Limb (tissue), 2 donors: ENCODE measurements around the gene CSF2.

Source experiments
- DNase-seq, 2 donors: peaks; one replicate each; pipeline ENCODE4 v3.0.0-alpha.2; 2016; ENCODE audit errors: extremely low spot score in 2 of 2

Gene CSF2

DNA sequence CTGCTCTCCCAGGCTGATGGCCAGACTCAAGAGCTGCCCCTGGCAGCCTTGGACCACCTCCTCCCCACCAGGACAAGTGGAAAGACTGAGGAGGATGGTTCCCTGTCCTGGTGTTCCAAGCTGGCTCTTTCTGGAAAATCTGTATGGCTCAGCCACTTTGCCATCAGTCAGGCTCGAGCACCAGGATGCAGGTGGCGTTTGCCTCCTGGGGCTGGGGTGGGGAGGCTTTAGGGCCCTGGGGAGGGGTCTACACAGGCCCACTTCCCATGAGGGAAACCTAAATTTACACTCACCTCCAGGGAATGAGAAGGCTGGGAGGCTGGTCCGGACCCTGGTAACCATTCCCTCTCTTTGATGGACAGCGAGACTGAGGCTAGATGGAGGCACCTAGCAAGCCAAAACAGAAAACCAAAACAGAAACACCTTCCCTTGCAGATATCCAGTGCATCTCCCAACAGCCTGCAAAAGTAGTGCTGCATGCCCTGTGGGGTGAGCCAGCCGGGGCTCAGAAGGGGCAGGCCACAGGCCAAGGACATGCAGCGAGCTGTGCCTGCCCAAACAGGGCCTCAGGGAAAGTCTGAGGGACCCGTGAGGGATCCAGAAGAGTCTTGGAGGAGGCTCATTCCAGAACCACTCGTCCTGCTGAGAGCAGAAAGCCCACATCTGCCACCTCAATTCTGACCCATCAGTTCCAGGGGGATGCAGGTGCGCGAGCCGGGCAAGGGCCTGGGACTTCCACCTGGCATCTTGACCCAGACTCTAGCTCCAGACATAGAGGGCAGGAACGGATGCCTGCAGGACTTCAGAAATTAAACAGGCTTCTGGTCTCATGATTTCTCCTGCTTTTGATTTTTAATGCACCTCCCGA, 5.4 kb upstream of the CSF2 start:
- no peak for DNase-seq

DNA sequence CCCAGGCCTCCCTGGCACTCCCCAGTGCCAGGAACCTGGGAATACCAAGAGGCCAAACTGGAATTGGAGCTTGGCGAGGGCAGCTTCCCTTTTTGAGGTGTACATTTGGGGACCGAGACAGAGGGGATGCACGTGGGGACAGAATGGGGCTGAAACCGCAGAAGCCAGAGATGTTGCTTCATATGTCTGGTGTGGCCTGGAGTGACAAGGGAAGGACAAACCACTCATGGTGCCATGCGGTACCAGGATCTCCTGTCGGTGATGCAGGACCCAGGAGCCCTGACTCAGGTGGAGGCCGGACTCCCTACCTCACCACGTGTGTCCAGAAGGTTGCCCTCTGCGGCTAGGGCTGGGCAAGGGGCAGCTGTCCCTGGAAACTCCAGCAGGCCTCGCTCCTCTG, 4.0 kb upstream of the CSF2 start:
- no peak for DNase-seq

GRCh38 chr5:132069994-132070393, 3.6 kb upstream of the CSF2 start:
- no peak for DNase-seq

DNA sequence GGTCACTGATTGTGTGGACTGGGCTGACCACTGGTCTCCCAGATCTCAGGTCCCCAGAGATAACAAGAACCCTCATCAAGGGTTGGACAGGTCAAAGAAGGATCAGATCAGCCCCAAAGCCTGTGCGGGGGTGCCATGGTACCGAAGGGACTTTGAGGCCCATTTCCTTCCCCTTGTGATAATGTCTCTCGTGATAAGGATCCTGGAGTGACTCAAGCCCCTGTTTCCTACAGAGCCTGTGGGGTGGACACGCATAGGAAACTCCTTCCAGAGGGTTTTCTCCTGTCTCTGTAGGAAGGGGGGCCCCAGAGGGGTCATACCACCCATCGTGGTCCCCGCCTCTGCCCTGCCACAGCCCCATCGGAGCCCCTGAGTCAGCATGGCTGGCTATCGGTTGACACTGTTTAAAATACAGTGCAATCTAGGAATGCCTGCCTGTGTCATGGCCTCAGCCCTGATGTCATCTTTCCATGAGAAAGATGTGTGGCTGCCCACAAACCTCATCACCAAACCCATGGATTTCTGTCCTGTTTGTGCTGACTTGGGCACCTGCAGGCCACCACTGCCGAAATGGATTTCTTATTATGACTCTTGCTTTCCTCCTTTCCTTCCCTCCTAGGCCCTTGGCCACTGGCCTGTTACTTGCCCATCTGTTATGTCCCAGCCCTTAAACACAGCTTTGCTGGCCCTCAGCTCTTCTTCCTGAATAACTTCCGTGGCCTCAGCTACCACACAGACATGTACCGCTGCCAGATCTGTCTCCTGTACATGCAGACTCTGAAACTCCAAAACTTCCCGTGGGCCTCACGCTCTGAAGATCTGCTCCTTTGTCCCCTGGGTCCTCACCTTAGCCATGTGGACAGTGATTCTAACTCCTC, 2.9 kb upstream of the CSF2 start:
- DNase-seq = no peak

- no peak for DNase-seq
These were observed 2.3 kb upstream of the CSF2 start for GRCh38 chr5:132071338-132071707.

DNA sequence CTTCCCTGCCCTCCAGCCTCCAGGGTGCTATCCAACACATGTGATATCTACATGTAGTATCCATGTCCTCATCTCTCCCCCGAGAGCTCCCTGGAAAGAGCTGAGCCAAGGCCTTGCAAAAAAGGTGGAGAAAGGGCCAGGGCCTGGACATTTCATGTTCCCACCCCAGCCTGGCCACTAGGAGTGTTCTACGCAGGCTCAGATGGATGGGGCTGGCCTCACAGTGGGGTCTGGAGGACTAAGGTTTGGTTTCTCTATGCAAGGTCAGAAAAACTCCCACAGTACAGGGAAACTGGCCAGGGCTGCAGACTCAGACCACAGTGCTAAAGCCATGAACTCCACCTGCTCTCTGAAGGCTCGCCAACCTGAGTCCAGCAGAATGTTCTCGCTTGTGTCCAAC, 1.5 kb upstream of the CSF2 start:
- no peak for DNase-seq

DNA sequence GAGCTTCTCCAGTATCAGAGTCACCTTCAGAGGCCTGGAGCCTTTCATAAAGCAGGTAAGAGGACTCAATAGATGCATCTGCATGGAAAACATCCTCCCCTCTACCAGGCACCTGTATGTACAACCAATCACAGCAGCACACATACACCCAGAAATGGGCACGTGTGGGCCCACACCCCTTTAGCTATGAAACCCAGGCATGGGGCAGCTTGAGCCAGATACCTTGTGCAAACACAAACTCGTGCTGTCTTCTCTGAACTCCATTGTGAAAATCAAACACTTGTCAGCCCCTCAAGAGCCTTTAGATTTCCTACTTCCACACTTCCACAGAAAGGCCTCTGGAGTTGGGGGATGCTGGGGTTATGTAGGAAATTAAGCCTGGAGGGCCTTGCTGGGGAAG, 1.1 kb upstream of the CSF2 start:
- DNase-seq = no peak

DNA sequence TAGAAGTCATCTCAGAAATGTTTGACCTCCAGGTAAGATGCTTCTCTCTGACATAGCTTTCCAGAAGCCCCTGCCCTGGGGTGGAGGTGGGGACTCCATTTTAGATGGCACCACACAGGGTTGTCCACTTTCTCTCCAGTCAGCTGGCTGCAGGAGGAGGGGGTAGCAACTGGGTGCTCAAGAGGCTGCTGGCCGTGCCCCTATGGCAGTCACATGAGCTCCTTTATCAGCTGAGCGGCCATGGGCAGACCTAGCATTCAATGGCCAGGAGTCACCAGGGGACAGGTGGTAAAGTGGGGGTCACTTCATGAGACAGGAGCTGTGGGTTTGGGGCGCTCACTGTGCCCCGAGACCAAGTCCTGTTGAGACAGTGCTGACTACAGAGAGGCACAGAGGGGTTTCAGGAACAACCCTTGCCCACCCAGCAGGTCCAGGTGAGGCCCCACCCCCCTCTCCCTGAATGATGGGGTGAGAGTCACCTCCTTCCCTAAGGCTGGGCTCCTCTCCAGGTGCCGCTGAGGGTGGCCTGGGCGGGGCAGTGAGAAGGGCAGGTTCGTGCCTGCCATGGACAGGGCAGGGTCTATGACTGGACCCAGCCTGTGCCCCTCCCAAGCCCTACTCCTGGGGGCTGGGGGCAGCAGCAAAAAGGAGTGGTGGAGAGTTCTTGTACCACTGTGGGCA, 642 bp downstream of the CSF2 start:
- DNase-seq = no peak

DNA sequence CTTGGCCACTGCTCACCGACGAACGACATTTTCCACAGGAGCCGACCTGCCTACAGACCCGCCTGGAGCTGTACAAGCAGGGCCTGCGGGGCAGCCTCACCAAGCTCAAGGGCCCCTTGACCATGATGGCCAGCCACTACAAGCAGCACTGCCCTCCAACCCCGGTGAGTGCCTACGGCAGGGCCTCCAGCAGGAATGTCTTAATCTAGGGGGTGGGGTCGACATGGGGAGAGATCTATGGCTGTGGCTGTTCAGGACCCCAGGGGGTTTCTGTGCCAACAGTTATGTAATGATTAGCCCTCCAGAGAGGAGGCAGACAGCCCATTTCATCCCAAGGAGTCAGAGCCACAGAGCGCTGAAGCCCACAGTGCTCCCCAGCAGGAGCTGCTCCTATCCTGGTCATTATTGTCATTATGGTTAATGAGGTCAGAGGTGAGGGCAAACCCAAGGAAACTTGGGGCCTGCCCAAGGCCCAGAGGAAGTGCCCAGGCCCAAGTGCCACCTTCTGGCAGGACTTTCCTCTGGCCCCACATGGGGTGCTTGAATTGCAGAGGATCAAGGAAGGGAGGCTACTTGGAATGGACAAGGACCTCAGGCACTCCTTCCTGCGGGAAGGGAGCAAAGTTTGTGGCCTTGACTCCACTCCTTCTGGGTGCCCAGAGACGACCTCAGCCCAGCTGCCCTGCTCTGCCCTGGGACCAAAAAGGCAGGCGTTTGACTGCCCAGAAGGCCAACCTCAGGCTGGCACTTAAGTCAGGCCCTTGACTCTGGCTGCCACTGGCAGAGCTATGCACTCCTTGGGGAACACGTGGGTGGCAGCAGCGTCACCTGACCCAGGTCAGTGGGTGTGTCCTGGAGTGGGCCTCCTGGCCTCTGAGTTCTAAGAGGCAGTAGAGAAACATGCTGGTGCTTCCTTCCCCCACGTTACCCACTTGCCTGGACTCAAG, 1.5 kb downstream of the CSF2 start:
- no peak for DNase-seq

DNA sequence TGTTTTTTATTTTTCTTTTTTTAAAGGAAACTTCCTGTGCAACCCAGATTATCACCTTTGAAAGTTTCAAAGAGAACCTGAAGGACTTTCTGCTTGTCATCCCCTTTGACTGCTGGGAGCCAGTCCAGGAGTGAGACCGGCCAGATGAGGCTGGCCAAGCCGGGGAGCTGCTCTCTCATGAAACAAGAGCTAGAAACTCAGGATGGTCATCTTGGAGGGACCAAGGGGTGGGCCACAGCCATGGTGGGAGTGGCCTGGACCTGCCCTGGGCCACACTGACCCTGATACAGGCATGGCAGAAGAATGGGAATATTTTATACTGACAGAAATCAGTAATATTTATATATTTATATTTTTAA, 2.1 kb downstream of the CSF2 start:
- no peak for DNase-seq

DNA sequence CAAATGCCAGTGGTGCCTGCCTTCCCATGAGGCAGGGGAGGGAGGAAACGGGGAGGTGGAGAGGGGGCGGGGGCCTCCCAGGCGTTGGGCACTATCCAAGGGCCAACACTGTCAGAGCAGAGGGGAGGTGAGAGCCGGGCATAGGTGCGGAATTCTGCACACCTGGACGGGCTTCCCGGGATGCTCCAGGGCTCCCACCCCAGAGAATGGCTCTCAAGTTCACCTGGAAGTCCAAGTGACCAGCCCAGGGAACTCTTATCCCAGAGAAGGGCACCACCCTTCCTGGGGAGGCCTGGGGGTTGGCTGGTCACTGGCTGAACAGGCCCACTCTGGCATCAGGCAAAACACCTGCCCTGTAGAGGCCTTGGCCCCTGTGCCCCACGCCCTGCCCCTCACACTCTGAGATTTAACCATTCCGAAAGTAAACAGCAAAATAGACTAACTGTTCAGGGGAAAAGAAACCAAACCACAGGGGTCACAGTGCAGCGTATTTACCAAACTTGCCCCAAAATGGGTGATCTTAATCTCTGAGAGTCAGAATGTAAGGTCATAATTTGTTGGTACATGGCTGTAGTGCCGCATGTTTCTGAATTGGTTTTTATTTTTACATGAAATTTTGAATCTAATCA, 2.7 kb downstream of the CSF2 start:
- no peak for DNase-seq

- no peak for DNase-seq
These were observed 3.4 kb downstream of the CSF2 start for GRCh38 chr5:132076983-132077382.

DNA sequence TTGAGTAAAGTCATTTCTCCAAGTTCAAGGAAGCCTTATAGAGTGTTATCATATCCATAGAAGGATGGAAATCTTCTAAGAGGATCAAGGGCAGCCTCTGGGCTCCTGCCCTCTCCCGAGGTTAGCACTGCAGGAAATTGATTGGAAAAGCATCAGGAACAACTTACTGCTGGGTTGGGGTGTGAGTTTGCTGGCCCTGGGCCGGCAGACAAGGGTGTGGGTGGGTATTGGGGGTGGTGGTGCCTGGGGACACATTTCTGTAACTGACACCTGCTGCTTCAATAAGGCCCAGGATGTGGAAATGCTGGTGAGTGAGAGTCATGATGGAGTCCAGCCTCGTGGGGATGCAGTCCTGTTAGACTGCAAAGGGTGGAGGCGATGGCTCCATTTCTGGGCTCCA, 5.5 kb downstream of the CSF2 start:
- DNase-seq = no peak

DNA sequence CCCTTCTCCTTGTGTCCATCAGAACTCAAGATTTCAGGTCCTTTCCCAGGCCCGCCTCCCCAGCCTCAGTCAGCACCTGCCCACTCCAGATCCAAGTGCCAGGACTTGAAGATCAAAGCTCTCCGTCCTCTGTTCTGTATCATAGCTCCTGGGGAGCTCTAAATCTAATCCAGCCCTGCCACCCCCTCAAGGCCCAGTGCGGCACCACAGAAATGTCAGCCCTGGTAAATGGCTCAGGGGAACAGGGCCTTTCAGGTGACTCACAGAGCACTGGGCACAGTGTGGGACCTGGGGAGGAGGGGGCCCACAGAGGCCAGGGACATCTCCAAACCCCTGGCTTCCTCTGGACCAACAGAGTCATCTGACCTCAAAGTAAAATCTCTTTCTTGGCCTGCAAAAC, 6.0 kb downstream of the CSF2 start:
- DNase-seq = no peak

- no peak for DNase-seq
These were observed 7.0 kb downstream of the CSF2 start for GRCh38 chr5:132080595-132080994.

DNA sequence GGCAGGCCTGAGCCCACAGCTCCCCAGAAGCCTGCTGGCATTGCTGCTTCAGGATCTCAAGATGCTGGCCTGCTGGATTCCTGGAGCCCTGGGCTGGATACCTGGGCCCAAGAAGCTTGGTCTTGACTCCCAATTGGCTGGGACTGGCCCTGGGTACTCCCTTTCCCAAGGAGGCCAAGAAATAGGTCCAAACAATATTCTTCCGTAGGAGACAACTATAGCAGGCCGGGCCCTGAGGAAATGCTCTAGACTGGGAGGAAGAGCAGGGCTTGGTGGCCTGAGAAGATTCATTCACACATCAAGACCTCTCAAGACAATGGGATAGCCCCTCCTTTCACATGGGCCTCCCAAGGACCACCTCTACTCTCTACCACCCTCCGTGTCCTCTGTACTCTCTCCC, 7.9 kb downstream of the CSF2 start:
- DNase-seq = no peak

DNA sequence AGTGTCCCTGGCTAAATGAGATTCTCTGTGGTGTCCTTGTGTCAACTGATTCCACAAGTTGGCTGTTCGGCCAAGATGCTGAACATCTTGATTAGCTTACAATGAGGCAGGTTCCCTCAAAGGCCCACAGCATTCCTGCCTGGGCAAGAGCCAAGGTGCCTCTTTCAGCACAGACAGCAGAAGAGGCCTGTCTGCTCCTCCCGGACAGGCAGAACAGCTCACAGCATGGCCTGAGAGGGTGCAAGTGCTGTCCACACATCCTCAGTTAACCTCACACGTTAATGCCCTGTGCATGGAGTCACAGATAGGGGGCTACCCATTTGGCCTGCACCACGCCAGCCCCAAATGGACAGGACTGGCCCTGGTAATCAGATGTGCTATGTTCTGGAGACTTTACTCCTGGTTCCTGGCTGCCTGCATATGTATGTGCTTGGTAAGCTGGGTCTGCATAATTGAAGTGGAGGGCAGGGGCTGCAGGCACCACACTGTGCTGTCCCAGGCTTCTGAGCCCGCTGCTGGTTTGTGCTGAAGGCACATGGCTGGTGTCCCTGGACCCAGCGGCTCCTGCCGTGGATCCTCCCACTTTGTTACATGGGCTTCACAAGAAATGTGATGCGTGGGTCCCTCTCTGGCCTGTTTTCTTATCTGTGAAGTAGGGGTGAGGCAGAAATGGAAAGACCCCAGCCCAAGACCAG, 8.9 kb downstream of the CSF2 start:
- DNase-seq = no peak

GRCh38 chr5:132083071-132083678, 9.6 kb downstream of the CSF2 start:
- no peak for DNase-seq

- DNase-seq = no peak
These were observed 12.1 kb downstream of the CSF2 start for GRCh38 chr5:132085686-132086085.
